Adipocyte (in vitro differentiated cells): ENCODE results near the gene HOXA11.

Experiments
- DNase-seq: peaks from one replicate; pipeline ENCODE4 v3.0.0-alpha.2; 2015; ENCODE audit warnings: low read depth
- H3K27me3 ChIP-seq: replicated peaks from 2 replicates; pipeline ENCODE4 v1.7.0; 2013; ENCODE audit warnings: mild to moderate bottlenecking, low read length, moderate library complexity; ENCODE audit not compliant: control insufficient read depth, insufficient read depth
- H3K36me3 ChIP-seq: 2 replicates; pipeline ENCODE4 v1.7.0; 2013; ENCODE audit warnings: low read length, mild to moderate bottlenecking, moderate library complexity; ENCODE audit not compliant: control insufficient read depth, insufficient read depth, severe bottlenecking
- H3K4me1 ChIP-seq: 2 replicates; pipeline ENCODE4 v1.7.0; 2013; ENCODE audit warnings: mild to moderate bottlenecking, low read length, moderate library complexity; ENCODE audit not compliant: control insufficient read depth, insufficient read depth
- H3K4me3 ChIP-seq: 2 replicates; pipeline ENCODE4 v1.7.0; 2013; ENCODE audit warnings: mild to moderate bottlenecking, low read length, moderate library complexity
- H3K9ac ChIP-seq: 2 replicates; pipeline ENCODE4 v1.7.0; 2013; ENCODE audit warnings: mild to moderate bottlenecking, low read length, moderate library complexity
- H3K9me3 ChIP-seq: 2 replicates; pipeline ENCODE4 v1.7.0; 2013; ENCODE audit warnings: mild to moderate bottlenecking, low read length, moderate library complexity; ENCODE audit not compliant: control insufficient read depth

The HOXA11 gene

GRCh38 chr7:27182285-27182841 is 2.7 kb downstream of the HOXA11 start:
- H3K9ac ChIP-seq: peak overlapping the region; percentile 93
- peaks cover 54% of the 10 kb centered on the region for H3K4me1 ChIP-seq
- no peaks in the 10 kb centered on the region for H3K9me3 ChIP-seq
- DNase-seq: no peak
- no peaks in the 10 kb centered on the region for H3K27me3 ChIP-seq
- peak overlapping the region; percentile 89 for H3K4me3 ChIP-seq
- H3K36me3 ChIP-seq: no peaks in the 10 kb centered on the region

GRCh38 chr7:27181795-27182275 is 3.2 kb downstream of the HOXA11 start:
- Histone ChIP-seq H3K36me3 (no peaks in the 10 kb centered on the region), H3K4me1 (peaks cover 59% of the 10 kb centered on the region), H3K9me3 (no peaks in the 10 kb centered on the region), H3K27me3 (no peaks in the 10 kb centered on the region), H3K4me3 (no peak overlapping the region), H3K9ac (no peak overlapping the region)
- DNase-seq: no peak

- H3K4me1 ChIP-seq: peaks cover 70% of the 10 kb centered on the region
Observed at GRCh38 chr7:27180431-27181420, 4.3 kb downstream of the HOXA11 start.

GRCh38 chr7:27179503-27180430 is 5.3 kb downstream of the HOXA11 start:
- Histone ChIP-seq H3K36me3 (no peaks in the 10 kb centered on the region), H3K4me3 (peak overlapping the region; percentile 80), H3K4me1 (peaks cover 75% of the 10 kb centered on the region), H3K9ac (peak overlapping the region; percentile 93), H3K27me3 (no peaks in the 10 kb centered on the region), H3K9me3 (no peaks in the 10 kb centered on the region)
- peak; percentile 70 for DNase-seq

More at GRCh38 chr7:27180431-27181420, 4.3 kb downstream of the HOXA11 start:
- Histone ChIP-seq H3K4me3 (peak overlapping the region; percentile 80), H3K27me3 (no peaks in the 10 kb centered on the region), H3K9ac (peak overlapping the region; percentile 93), H3K9me3 (no peaks in the 10 kb centered on the region), H3K36me3 (no peaks in the 10 kb centered on the region)
- no peak for DNase-seq

GRCh38 chr7:27179030-27179429 is 6.0 kb downstream of the HOXA11 start:
- no peaks in the 10 kb centered on the region for H3K36me3 ChIP-seq
- H3K27me3 ChIP-seq: no peaks in the 10 kb centered on the region
- peak overlapping the region; percentile 93 for H3K9ac ChIP-seq
- no peak for DNase-seq
- H3K9me3 ChIP-seq: no peaks in the 10 kb centered on the region
- peak overlapping the region; percentile 80 for H3K4me3 ChIP-seq
- peaks cover 78% of the 10 kb centered on the region for H3K4me1 ChIP-seq

- Histone ChIP-seq H3K36me3 (no peaks in the 10 kb centered on the region), H3K9ac (peak overlapping the region; percentile 93), H3K9me3 (no peaks in the 10 kb centered on the region), H3K27me3 (no peaks in the 10 kb centered on the region), H3K4me1 (peaks cover 75% of the 10 kb centered on the region), H3K4me3 (peak overlapping the region; percentile 80)
- no peak for DNase-seq
Observed at GRCh38 chr7:27178366-27178765, 6.7 kb downstream of the HOXA11 start.

- H3K4me1 ChIP-seq: peaks cover 71% of the 10 kb centered on the region
- H3K4me3 ChIP-seq: peak overlapping the region; percentile 80
- no peaks in the 10 kb centered on the region for H3K27me3 ChIP-seq
- H3K9me3 ChIP-seq: no peaks in the 10 kb centered on the region
- DNase-seq: no peak
- peak overlapping the region; percentile 93 for H3K9ac ChIP-seq
- no peaks in the 10 kb centered on the region for H3K36me3 ChIP-seq
Observed at GRCh38 chr7:27177795-27178320, 7.2 kb downstream of the HOXA11 start.

- H3K4me1 ChIP-seq: peaks cover 69% of the 10 kb centered on the region
- no peaks in the 10 kb centered on the region for H3K36me3 ChIP-seq
- H3K27me3 ChIP-seq: no peaks in the 10 kb centered on the region
- H3K9me3 ChIP-seq: no peaks in the 10 kb centered on the region
- peak overlapping the region; percentile 93 for H3K9ac ChIP-seq
- no peak for DNase-seq
- peak overlapping the region; percentile 80 for H3K4me3 ChIP-seq
Observed at GRCh38 chr7:27176962-27177794, 7.9 kb downstream of the HOXA11 start.

GRCh38 chr7:27176524-27176845 is 8.5 kb downstream of the HOXA11 start:
- H3K27me3 ChIP-seq: no peaks in the 10 kb centered on the region
- H3K9me3 ChIP-seq: no peaks in the 10 kb centered on the region
- peak overlapping the region; percentile 80 for H3K4me3 ChIP-seq
- H3K4me1 ChIP-seq: peaks cover 65% of the 10 kb centered on the region
- no peak for DNase-seq
- H3K36me3 ChIP-seq: no peaks in the 10 kb centered on the region
- H3K9ac ChIP-seq: peak overlapping the region; percentile 93
